GM04504 (cell line): ENCODE results near the gene ZCCHC13.
"Not testable (repeated sequence)": the region's sequence is repeated elsewhere in the genome, so short reads cannot be mapped to it uniquely, and the experiment has no call there.

Experiments used
- DNase-seq: peaks from one replicate; pipeline ENCODE4 v3.0.0-alpha.2; 2012; ENCODE audit warnings: low read depth

ZCCHC13 gene

DNA sequence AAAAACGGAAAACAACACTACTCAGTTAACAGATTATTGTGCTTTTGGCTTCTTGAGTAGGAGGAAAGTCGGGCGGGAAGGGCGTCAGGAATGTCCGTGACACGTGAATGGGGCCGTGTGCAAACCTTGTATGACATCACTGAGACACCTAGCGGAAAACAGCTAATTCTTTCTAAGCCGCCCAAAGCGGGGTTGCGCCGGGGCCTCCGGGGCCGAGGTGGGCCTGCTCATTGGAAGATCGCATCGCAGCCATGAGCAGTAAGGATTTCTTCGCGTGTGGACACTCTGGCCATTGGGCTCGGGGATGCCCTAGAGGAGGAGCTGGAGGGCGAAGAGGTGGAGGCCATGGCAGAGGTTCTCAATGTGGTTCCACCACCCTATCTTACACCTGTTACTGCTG lies at the start of gene ZCCHC13:
TSS of gene ZCCHC13 (plus strand) at position 165 of the 400 bp plus-strand sequence. CDS start at position 252, 87 bp downstream.
- no peak for DNase-seq

DNA sequence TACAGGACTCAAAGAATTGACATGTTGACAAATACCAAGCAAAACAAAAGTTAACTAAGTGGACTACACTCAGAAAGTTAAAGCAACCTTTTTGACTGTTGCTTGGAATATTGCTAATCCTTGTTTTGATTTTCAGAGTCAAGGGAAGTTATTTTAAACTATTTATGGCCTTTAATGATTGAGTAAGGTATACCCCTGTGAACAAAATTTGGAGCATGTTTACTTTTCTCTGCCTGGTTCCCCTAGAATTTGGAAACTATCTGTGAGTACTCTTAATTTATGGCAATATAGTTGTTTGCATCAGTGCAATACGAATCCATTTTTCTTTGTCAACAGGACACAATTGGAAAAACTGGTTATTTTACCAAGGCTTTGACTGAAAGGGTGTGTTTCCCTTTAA lies 45.9 kb upstream of the ZCCHC13 start:
- DNase-seq, result not testable (repeated sequence)

- no peak for DNase-seq
Measured at GRCh38 chrX:74259885-74260491, 44.0 kb upstream of the ZCCHC13 start.

- no peak for DNase-seq
Measured at GRCh38 chrX:74262452-74263209, 41.3 kb upstream of the ZCCHC13 start.

GRCh38 chrX:74270393-74270792 lies 33.6 kb upstream of the ZCCHC13 start:
- no peak for DNase-seq

- DNase-seq, result no peak
Measured at GRCh38 chrX:74272230-74272629, 31.8 kb upstream of the ZCCHC13 start.

DNA sequence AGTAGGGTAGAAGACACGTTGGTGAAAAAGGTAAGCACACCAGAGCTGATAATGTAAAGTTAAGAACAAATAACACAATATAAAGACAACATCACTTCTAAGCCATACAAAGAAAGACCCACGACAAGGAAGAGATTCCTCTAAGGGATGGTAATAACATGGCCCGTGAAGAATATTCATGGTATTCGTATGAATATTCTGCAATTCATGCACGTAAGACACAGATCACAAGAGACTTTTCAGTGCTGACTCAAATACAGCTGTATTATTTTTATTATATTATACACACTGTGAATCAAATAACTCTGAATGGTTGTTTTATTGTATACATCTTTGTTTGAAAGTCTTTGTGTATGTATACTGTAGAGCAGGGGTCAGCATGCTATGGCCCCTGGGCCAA lies 29.5 kb upstream of the ZCCHC13 start:
- DNase-seq, result no peak

DNA sequence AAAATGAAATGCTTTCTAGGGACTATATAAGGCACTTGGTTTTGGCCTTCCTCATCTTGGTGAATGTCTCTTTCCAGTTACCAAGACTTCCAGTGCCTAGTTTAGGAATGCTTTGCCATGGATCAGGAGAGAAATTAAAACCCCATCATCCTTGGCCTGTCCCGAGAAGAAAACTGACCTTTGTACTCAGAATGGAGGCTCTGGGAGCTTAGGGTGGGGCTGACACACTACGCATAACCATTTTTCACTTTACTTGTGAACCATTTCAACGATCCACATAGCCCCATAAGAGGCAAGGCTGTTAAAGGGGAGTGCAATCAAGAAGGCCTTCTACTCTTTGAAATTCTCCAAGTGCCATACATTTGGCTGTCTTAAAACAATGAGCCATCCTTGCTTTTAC lies 26.7 kb upstream of the ZCCHC13 start:
- no peak for DNase-seq

GRCh38 chrX:74277846-74278245 lies 26.1 kb upstream of the ZCCHC13 start:
- no peak for DNase-seq

- no peak for DNase-seq
Measured at GRCh38 chrX:74280759-74281158, 23.2 kb upstream of the ZCCHC13 start.

DNA sequence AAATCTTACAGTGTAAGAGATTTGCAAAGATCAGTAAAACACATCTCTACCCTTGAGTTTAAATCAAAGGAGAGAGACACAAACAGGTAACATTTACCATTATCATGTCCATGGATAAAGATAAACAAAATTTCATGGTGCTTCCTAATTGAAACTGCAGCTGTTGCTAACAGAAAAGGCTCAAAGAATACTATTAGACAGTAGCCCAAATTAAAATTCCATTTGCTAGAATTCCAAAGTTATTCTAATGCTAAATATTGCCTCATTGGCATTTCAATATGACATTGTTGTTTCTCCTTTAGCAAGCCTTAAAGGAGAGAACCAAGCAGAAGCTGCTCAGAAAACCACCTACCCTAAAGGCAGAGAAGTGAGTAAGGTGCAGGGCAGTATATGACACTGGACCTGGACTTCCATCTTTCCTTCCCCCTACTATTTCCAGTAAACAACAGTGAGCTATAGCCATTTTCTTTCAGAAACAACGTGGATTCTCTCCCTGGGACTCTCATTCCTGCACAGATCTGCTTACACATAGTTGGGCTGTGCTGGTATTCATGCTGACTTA lies 19.5 kb upstream of the ZCCHC13 start:
- no peak for DNase-seq

DNA sequence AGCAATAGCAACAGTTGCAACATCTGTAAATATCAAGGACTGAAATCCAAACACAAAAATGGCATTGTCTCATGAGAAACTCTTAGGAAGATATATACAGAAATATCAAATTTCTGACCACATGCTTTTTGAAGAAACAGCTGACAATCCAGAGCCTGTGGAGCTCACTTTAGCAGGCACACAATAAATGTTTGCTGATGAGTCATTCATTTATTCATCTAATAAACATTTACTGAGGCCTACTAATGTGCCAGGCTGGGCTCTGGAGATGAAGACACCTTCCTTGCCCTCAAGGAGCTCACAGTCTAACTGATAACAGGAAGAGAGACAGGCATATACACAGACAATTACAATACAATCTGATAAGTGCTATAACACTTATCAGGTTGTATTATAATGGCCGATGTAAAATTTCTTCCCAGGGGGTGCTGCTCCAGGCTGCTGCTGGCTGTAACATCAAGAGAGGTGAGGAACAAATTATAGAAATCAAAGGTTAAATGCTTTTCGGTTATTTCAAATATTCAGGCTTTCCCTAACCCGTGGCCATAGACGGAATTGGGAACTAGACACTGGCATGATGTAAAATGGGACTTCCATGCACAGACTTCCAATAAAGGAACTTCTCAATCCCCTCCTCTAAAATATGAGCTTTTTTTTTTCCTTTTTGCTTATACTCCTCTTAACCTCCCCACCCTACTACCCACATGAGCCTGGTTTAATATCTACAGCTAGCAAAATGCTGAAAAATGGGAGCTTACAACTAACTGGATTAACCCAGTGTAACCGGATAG lies 16.8 kb upstream of the ZCCHC13 start:
- no peak for DNase-seq

DNA sequence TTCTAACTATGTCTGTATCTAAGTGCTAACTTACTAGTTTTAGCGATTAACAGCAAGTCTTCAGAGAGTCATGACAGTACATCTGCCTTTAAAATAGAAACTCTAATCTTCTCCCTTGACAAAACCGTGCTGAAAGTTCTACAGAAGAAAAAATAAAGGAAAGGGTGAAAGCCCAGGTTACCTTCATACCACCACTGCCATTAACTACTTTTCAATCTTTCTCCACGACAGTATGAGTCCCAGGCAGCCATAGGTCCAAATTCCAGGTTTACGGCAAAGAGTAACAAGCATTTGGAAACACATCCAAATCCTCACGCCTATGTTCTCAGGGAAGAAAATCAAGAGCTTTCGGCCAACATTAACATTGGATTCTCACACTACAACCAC lies 12.4 kb upstream of the ZCCHC13 start:
- no peak for DNase-seq

- peak; percentile 71 for DNase-seq
Measured at GRCh38 chrX:74291964-74292807, 11.8 kb upstream of the ZCCHC13 start.

GRCh38 chrX:74292808-74293123 lies 11.2 kb upstream of the ZCCHC13 start:
- no peak for DNase-seq

GRCh38 chrX:74293343-74293946 lies 10.5 kb upstream of the ZCCHC13 start:
- peak; percentile 52 for DNase-seq

- no peak for DNase-seq
Measured at GRCh38 chrX:74295101-74295500, 8.9 kb upstream of the ZCCHC13 start.

- DNase-seq, result no peak
Measured at GRCh38 chrX:74297766-74298165, 6.2 kb upstream of the ZCCHC13 start.

- no peak for DNase-seq
Measured at GRCh38 chrX:74300869-74301268, 3.1 kb upstream of the ZCCHC13 start.

DNA sequence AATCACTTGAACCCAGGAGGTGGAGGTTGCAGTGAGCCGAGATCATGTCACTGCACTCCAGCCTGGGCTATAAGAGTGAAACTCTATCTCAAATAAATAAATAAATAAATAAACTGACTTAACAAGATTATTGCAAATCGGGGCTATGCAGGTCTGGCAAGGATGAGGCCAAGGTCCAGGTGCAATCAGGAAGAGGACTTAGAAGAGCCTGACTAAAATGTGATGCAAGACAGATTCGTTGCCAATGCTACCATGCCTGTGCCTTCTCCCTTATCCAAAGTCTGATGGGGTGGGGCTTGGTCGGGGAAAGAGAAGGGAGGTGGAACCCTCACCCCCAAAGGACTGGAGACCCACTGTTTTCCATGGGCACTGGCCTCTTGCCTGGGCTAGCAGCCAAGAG lies 14.7 kb downstream of the ZCCHC13 start:
- DNase-seq, result no peak

GRCh38 chrX:74319321-74319720 lies 15.3 kb downstream of the ZCCHC13 start:
- not testable (repeated sequence) for DNase-seq
